H9 (cell line): ENCODE data around the gene TSPAN9. TPM values are rescaled to one million over a fixed set of nuclear protein-coding genes. Genes with fewer than 3 reads are reported as not detected.

Experiments used
- DNase-seq: peaks from one replicate; pipeline ENCODE4 v3.0.0-alpha.2; 2017
- H2AFZ ChIP-seq: one replicate; pipeline ENCODE4 v1.6.1; 2013; ENCODE audit warnings: mild to moderate bottlenecking, low read length, control low read depth, moderate library complexity
- H2AK5ac ChIP-seq: 2 replicates; pipeline ENCODE4 v1.6.1; 2013; ENCODE audit warnings: low read length, control low read depth, mixed read lengths; ENCODE audit not compliant: insufficient read length
- H2BK120ac ChIP-seq: one replicate; pipeline ENCODE4 v1.6.1; 2013; ENCODE audit warnings: low read depth, mild to moderate bottlenecking, low read length, control low read depth, inconsistent platforms; ENCODE audit not compliant: poor library complexity, severe bottlenecking
- H2BK12ac ChIP-seq: 2 replicates; pipeline ENCODE4 v1.6.1; 2013; ENCODE audit warnings: low read length, control low read depth, mixed read lengths, low read depth; ENCODE audit not compliant: insufficient read length
- H2BK15ac ChIP-seq: 2 replicates; pipeline ENCODE4 v1.6.1; 2013; ENCODE audit warnings: low read depth, low read length, control low read depth
- H2BK20ac ChIP-seq: one replicate; pipeline ENCODE4 v1.6.1; 2013; ENCODE audit warnings: low read depth, mild to moderate bottlenecking, low read length, control low read depth, inconsistent platforms; ENCODE audit not compliant: poor library complexity, severe bottlenecking
- H2BK5ac ChIP-seq: 2 replicates; pipeline ENCODE4 v1.6.1; 2013; ENCODE audit warnings: low read length, control low read depth, mixed read lengths; ENCODE audit not compliant: insufficient read length
- H3K14ac ChIP-seq: 2 replicates; pipeline ENCODE4 v1.6.1; 2013; ENCODE audit warnings: low read length, control low read depth; ENCODE audit not compliant: insufficient read depth
- H3K18ac ChIP-seq: 2 replicates; pipeline ENCODE4 v1.6.1; 2013; ENCODE audit warnings: low read depth, mild to moderate bottlenecking, mixed read lengths, low read length, control low read depth; ENCODE audit not compliant: insufficient read length
- H3K23ac ChIP-seq: 2 replicates; pipeline ENCODE4 v1.6.1; 2013; ENCODE audit warnings: low read length, control low read depth, mixed read lengths, low read depth; ENCODE audit not compliant: insufficient read length
- H3K23me2 ChIP-seq: 2 replicates; pipeline ENCODE4 v1.6.1; 2013; ENCODE audit warnings: low read depth, mild to moderate bottlenecking, mixed read lengths, low read length, control low read depth; ENCODE audit not compliant: insufficient read length, poor library complexity, severe bottlenecking
- H3K27ac ChIP-seq: 2 replicates; pipeline ENCODE4 v1.5.1; 2013; ENCODE audit warnings: low read length, control low read depth, mixed read lengths, low read depth; ENCODE audit not compliant: insufficient read length
- H3K27me3 ChIP-seq: 2 replicates; pipeline ENCODE4 v1.6.1; 2013; ENCODE audit warnings: low read length, control low read depth, inconsistent platforms; ENCODE audit not compliant: insufficient read depth
- H3K4ac ChIP-seq: 2 replicates; pipeline ENCODE4 v1.6.1; 2013; ENCODE audit warnings: low read depth, mild to moderate bottlenecking, control low read depth, inconsistent platforms, low read length, moderate library complexity
- H3K4me1 ChIP-seq: 2 replicates; pipeline ENCODE4 v1.6.1; 2013; ENCODE audit warnings: low read length, control low read depth, inconsistent platforms; ENCODE audit not compliant: insufficient read depth
- H3K4me2 ChIP-seq: 2 replicates; pipeline ENCODE4 v1.6.1; 2013; ENCODE audit warnings: low read length, control low read depth, mixed read lengths; ENCODE audit not compliant: insufficient read length, insufficient read depth
- H3K56ac ChIP-seq: 2 replicates; pipeline ENCODE4 v1.6.1; 2013; ENCODE audit warnings: low read depth, mild to moderate bottlenecking, mixed read lengths, low read length, control low read depth; ENCODE audit not compliant: insufficient read length
- H3K79me1 ChIP-seq: 2 replicates; pipeline ENCODE4 v1.6.1; 2013; ENCODE audit warnings: low read depth, mild to moderate bottlenecking, moderate library complexity, low read length, control low read depth, inconsistent platforms; ENCODE audit not compliant: insufficient read depth, poor library complexity, severe bottlenecking
- H3K79me2 ChIP-seq: 2 replicates; pipeline ENCODE4 v1.6.1; 2013; ENCODE audit warnings: low read length, control low read depth, inconsistent platforms; ENCODE audit not compliant: insufficient read depth
- H3K9ac ChIP-seq: 2 replicates; pipeline ENCODE4 v1.6.1; 2013; ENCODE audit warnings: low read length, control low read depth, mixed read lengths; ENCODE audit not compliant: insufficient read length; ENCODE audit errors: extremely low read depth
- H3K9me3 ChIP-seq: one replicate; pipeline ENCODE4 v1.6.1; 2013; ENCODE audit warnings: low read depth, low read length, inconsistent platforms; ENCODE audit not compliant: control insufficient read depth
- H3T11ph ChIP-seq: one replicate; pipeline ENCODE4 v1.6.1; 2013; ENCODE audit warnings: mild to moderate bottlenecking, low read length, control low read depth, inconsistent platforms
- H4K20me1 ChIP-seq: one replicate; pipeline ENCODE4 v1.6.1; 2013; ENCODE audit not compliant: control insufficient read depth, insufficient read length, insufficient read depth
- H4K5ac ChIP-seq: 2 replicates; pipeline ENCODE4 v1.6.1; 2013; ENCODE audit warnings: low read depth, mild to moderate bottlenecking, mixed read lengths, low read length, control low read depth; ENCODE audit not compliant: insufficient read length
- H4K8ac ChIP-seq: replicated peaks from 2 replicates; pipeline ENCODE4 v1.6.1; 2013; ENCODE audit warnings: low read length, control low read depth, mixed read lengths, low read depth; ENCODE audit not compliant: insufficient read length
- H4K91ac ChIP-seq: 2 replicates; pipeline ENCODE4 v1.6.1; 2013; ENCODE audit warnings: low read depth, mild to moderate bottlenecking, moderate library complexity, mixed read lengths, low read length, control low read depth; ENCODE audit not compliant: insufficient read length
- H3K27ac Mint-ChIP-seq, 3 experiments: 2 replicates in 2 of 3; 3 replicates in 1 of 3; pipeline ENCODE4 v1.8.0; 2020 to 2021; ENCODE audit warnings: mixed read lengths in 3 of 3, mild to moderate bottlenecking in 1 of 3, moderate library complexity in 1 of 3
- H3K27me3 Mint-ChIP-seq: 2 replicates; pipeline ENCODE4 v1.8.0; 2021; ENCODE audit warnings: low read depth, mild to moderate bottlenecking, moderate library complexity, mixed read lengths
- H3K36me3 Mint-ChIP-seq, 3 experiments: 2 replicates in 2 of 3; 3 replicates in 1 of 3; pipeline ENCODE4 v1.8.0; 2020 to 2021; ENCODE audit warnings: low read depth in 3 of 3, mixed read lengths in 3 of 3; ENCODE audit not compliant: insufficient read depth in 1 of 3
- H3K4me1 Mint-ChIP-seq, 2 experiments: 2 replicates each; pipeline ENCODE4 v1.8.0; 2020; ENCODE audit warnings: mixed read lengths in 2 of 2
- H3K4me3 Mint-ChIP-seq, 2 experiments: 2 replicates in 1 of 2; 3 replicates in 1 of 2; pipeline ENCODE4 v1.8.0; 2020 to 2021; ENCODE audit warnings: mild to moderate bottlenecking in 2 of 2, mixed read lengths in 2 of 2, moderate library complexity in 1 of 2
- H3K9me3 Mint-ChIP-seq, 2 experiments: 2 replicates in 1 of 2; 3 replicates in 1 of 2; pipeline ENCODE4 v1.8.0; 2020; ENCODE audit warnings: mild to moderate bottlenecking in 2 of 2, mixed read lengths in 2 of 2, moderate library complexity in 1 of 2
- WGBS: extraction: QIAGEN DNeasy Blood & Tissue Kit; methylation state at CpG from one replicate; pipeline ENCODE4 v1.1.7; 2013; ENCODE audit warnings: missing lambda C conversion rate, low lambda C conversion rate, mixed read lengths; ENCODE audit not compliant: insufficient read length; ENCODE audit errors: extremely low coverage; 5-methylcytosine and 5-hydroxymethylcytosine counted together
- total RNA-seq: library from RNA; stranded (reverse); gene quantifications from 2 replicates; pipeline ENCODE4 v1.2.1, GENCODE V29; 2021
- TF ChIP-seq, protein P1 (sequence below): fragments of 200-600 bp; sonication (generic); conservative IDR thresholded peaks from 3 replicates; pipeline ENCODE4 v1.8.0; 2021; ENCODE audit warnings: antibody characterized with exemption, mild to moderate bottlenecking

The TSPAN9 gene
- total RNA-seq, 1 experiment from 2014 or later: 19.0 TPM

DNA sequence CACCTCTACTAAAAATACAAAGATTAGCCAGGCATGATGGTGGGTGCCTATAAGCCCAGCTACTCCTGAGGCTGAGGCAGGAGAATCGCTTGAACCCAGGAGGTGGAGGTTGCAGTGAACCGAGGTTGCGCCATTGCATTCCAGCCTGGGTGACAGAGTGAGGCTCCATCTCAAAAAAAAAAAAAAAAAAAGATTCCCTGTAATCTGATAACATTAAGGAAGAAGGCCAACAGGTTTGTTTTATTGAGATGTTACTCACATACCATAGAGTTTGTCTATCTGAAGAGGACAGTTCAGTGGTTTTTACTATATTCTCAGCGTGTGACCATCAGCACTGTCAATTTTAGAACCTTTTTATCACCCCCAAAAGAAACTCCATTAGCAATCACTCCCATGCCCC, 37.5 kb downstream of the TSPAN9 start:
- H3K4me3 Mint-ChIP-seq: no peak overlapping the region
- no peak overlapping the region for H4K5ac ChIP-seq
- H2BK15ac ChIP-seq: no peak overlapping the region
- no peaks in the 10 kb centered on the region for H4K20me1 ChIP-seq
- no peak overlapping the region for H4K8ac ChIP-seq
- no peak overlapping the region for H2BK5ac ChIP-seq
- H3K27ac Mint-ChIP-seq: no peak overlapping the region
- no peaks in the 10 kb centered on the region for H3K79me2 ChIP-seq
- H4K91ac ChIP-seq: no peak overlapping the region
- no peak for DNase-seq
- H2AFZ ChIP-seq: no peak overlapping the region
- H3K23ac ChIP-seq: no peak overlapping the region
- H3K4me2 ChIP-seq: no peak overlapping the region
- H3K9me3 Mint-ChIP-seq: no peaks in the 10 kb centered on the region
- no peaks in the 10 kb centered on the region for H3K27me3 ChIP-seq
- no peaks in the 10 kb centered on the region for H3K23me2 ChIP-seq
- no peak overlapping the region for H3K9ac ChIP-seq
- H3K56ac ChIP-seq: no peak overlapping the region
- H3K18ac ChIP-seq: no peak overlapping the region
- H3K14ac ChIP-seq: no peak overlapping the region
- TF ChIP-seq, protein P1, sequence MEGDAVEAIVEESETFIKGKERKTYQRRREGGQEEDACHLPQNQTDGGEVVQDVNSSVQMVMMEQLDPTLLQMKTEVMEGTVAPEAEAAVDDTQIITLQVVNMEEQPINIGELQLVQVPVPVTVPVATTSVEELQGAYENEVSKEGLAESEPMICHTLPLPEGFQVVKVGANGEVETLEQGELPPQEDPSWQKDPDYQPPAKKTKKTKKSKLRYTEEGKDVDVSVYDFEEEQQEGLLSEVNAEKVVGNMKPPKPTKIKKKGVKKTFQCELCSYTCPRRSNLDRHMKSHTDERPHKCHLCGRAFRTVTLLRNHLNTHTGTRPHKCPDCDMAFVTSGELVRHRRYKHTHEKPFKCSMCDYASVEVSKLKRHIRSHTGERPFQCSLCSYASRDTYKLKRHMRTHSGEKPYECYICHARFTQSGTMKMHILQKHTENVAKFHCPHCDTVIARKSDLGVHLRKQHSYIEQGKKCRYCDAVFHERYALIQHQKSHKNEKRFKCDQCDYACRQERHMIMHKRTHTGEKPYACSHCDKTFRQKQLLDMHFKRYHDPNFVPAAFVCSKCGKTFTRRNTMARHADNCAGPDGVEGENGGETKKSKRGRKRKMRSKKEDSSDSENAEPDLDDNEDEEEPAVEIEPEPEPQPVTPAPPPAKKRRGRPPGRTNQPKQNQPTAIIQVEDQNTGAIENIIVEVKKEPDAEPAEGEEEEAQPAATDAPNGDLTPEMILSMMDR: no peak
- WGBS: no CpG with 5 or more reads among the region's 4 CpGs
- H3K27ac ChIP-seq: no peak overlapping the region
- H3K4me1 Mint-ChIP-seq: peaks cover 0 to 7% of the 10 kb centered on the region in 2 experiments; a peak in 1 of 4 replicates
- 0 out of 7 replicates have a peak, but pooled peaks cover 0 to 2% (median 0%) of the 10 kb centered on the region in 3 experiments for H3K36me3 Mint-ChIP-seq
- H3K4ac ChIP-seq: no peak overlapping the region
- H3K4me1 ChIP-seq: no peaks in the 10 kb centered on the region
- H3K79me1 ChIP-seq: no peaks in the 10 kb centered on the region
- H2BK12ac ChIP-seq: no peak overlapping the region
- H2AK5ac ChIP-seq: no peak overlapping the region
- no peak overlapping the region for H3T11ph ChIP-seq
- H2BK20ac ChIP-seq: no peak overlapping the region
- H2BK120ac ChIP-seq: no peak overlapping the region
- H3K27me3 Mint-ChIP-seq: no peaks in the 10 kb centered on the region
- H3K9me3 ChIP-seq: no peaks in the 10 kb centered on the region
